Heart right ventricle (tissue), 16 donors: ENCODE results near the gene NEDD4L. TPM values are rescaled to one million over a fixed set of nuclear protein-coding genes. Genes with fewer than 3 reads are reported as not detected.

Experiments
- ATAC-seq, 8 donors: fragments of 200-7000 bp; cut with Tn5 transposase; one replicate each; pipeline ENCODE4 v1.9.1; 2020; ENCODE audit warnings: mild to moderate bottlenecking in 8 of 8, moderate library complexity in 8 of 8, moderate number of reproducible peaks in 1 of 8
- DNase-seq, 2 donors: peaks; one replicate each; pipeline ENCODE4 v3.0.0-alpha.2; 2020
- H3K27ac ChIP-seq, 10 donors: fragments of 200-600 bp; sonication (generic) in 2 of 10; one replicate each; pipeline versions ENCODE4 v1.5.0 to v1.8.0; 2020 to 2022; ENCODE audit warnings: mild to moderate bottlenecking in 3 of 10
- H3K27me3 ChIP-seq, 7 donors: fragments of 200-600 bp; one replicate each; pipeline ENCODE4 v1.8.0; 2021 to 2022; ENCODE audit warnings: mild to moderate bottlenecking in 2 of 7
- H3K36me3 ChIP-seq, 9 donors: fragments of 200-600 bp; sonication (generic) in 1 of 9; one replicate each; pipeline versions ENCODE4 v1.5.0 to v1.8.0; 2020 to 2022; ENCODE audit warnings: mild to moderate bottlenecking in 2 of 9
- H3K4me1 ChIP-seq, 9 donors: fragments of 200-600 bp; sonication (generic) in 1 of 9; one replicate each; pipeline versions ENCODE4 v1.5.0 to v1.8.0; 2020 to 2022; ENCODE audit warnings: mild to moderate bottlenecking in 4 of 9
- H3K4me3 ChIP-seq, 10 donors: fragments of 200-600 bp; sonication (generic) in 2 of 10; one replicate each; pipeline versions ENCODE4 v1.5.0 to v1.8.0; 2020 to 2022; ENCODE audit warnings: mild to moderate bottlenecking in 7 of 10, moderate library complexity in 2 of 10
- H3K9me3 ChIP-seq, 11 donors: fragments of 200-600 bp in 10 of 11; sonication (generic) in 2 of 11; one replicate each; pipeline versions ENCODE4 v1.5.0 to v1.8.0; 2013 to 2022; ENCODE audit warnings: mild to moderate bottlenecking in 2 of 11, control low read depth in 1 of 11, moderate library complexity in 1 of 11
- WGBS, 2 donors: extraction: QIAGEN DNeasy Blood & Tissue Kit; methylation state at CpG; one replicate each; pipeline ENCODE4 v1.1.7; 2013; ENCODE audit warnings: inconsistent platforms in 1 of 2; 5-methylcytosine and 5-hydroxymethylcytosine counted together
- intact Hi-C, 10 donors: fragments of 100-400 bp; cut with DNase I; formaldehyde crosslinking; loops; one replicate each; pipeline versions ENCODE4 v1.11.1 to v1.14.2; 2022
- polyA plus RNA-seq, 2 donors: library from polyadenylated mRNA; stranded (reverse); fragments of 200-250 nt; gene quantifications; one replicate each; pipeline ENCODE4 v1.2.3, GENCODE V29; 2013
- total RNA-seq, 10 donors: library from RNA; stranded (reverse); fragmentation: NEBNext Ultra II Directional in 3 of 10; extraction: Animal tissue kit (Norgen Biotek cat#: 25700) in 3 of 10; gene quantifications; one replicate each; pipeline versions ENCODE4 v1.2.1 to v1.2.4, GENCODE V29; 2021 to 2023
- TF ChIP-seq, protein P1 (sequence below), 9 donors: fragments of 200-600 bp; sonication (generic) in 2 of 9; IDR thresholded peaks; one replicate each; pipeline versions ENCODE4 v1.5.0 to v1.8.0; 2021 to 2022; ENCODE audit warnings: antibody characterized with exemption in 9 of 9, mild to moderate bottlenecking in 5 of 9, moderate library complexity in 1 of 9
- donor health status: Arrhythmogenic right ventricular cardiomyopathy.
- donor health status: ischemic (EF 13 %, LVEDD 7.1; RV severe dilation, severe dysfunction).
- donor health status: healthy with polysubstance abuse.
- donor health status: DM: no; HTN: yes; CAD: no.
- donor health status: DM: no; HTN: no; CAD: no.
- donor health status: ischemic (EF 25% LVEDD 6.9; RV normal size, moderate dysfunction).
- donor health status: ischemic (EF 25% LVEDD 5.7; RV mildly dilated, moderate dysfunction).
- donor health status: healthy.
- donor health status: DM: yes; HTN: yes; CAD: no.
- donor health status: Ischemic cardiomyopathy.
- donor health status: ischemic (EF 35%, LVEDD 5.7; RV mildly dilated, moderate dysfunction).
- donor health status: nonischemic (EF 11% LVEDD 7.7; RV severe dilation, severe dysfunction).
- donor health status: DM: yes; HTN: yes; CAD: no.
- donor health status: PGD.
- donor health status: ischemic (EF 29% LVEDD 5.4; RV normal size, mild dysfunction).
- donor health status: nonischemic (EF 23%, LVEDD 6.1; RV moderate dilation, normal function).

Gene NEDD4L
- total and polyA plus RNA-seq, 12 donors = 9.6 to 67.1 (median 49.4) TPM

DNA sequence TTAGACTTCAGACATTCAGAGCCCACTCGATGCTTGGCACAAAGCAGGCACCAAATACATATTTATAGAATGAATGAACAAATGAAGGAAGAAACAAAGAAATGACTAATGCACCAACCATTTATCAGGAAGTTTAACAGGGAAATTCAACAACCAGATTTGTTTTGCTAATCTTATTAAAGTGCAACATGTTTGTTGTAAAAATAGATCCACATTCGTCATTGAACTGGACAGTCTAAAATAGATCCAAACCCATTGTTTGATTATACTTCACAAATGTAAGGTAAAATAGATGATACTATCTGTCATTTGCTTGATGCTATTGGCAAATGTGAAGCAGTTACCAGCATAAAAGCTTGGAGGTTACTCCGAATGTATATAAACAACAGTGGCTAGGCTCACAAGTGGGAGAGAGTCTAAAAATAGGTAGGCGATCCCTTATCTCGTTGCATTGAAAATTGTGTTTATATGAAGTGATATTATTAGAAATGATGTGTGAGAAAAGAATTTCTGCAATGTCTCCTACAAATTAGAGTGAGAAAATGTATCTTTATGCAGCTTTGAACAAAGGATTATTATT lies 246.2 kb downstream of the NEDD4L start:
- intact Hi-C loops = loop anchor here in 1 of 10 donors (2.0 kb wide), 1 partner anchor 31 kb away; no protein-coding TSS in a partner anchor
- TF ChIP-seq, protein P1, sequence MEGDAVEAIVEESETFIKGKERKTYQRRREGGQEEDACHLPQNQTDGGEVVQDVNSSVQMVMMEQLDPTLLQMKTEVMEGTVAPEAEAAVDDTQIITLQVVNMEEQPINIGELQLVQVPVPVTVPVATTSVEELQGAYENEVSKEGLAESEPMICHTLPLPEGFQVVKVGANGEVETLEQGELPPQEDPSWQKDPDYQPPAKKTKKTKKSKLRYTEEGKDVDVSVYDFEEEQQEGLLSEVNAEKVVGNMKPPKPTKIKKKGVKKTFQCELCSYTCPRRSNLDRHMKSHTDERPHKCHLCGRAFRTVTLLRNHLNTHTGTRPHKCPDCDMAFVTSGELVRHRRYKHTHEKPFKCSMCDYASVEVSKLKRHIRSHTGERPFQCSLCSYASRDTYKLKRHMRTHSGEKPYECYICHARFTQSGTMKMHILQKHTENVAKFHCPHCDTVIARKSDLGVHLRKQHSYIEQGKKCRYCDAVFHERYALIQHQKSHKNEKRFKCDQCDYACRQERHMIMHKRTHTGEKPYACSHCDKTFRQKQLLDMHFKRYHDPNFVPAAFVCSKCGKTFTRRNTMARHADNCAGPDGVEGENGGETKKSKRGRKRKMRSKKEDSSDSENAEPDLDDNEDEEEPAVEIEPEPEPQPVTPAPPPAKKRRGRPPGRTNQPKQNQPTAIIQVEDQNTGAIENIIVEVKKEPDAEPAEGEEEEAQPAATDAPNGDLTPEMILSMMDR (IDR thresholded peaks at IDR 0.05) = no peak
- Histone ChIP-seq H3K4me1 (peaks cover 0 to 70% (median 43%) of the 10 kb centered on the region in 9 donors), H3K27me3 (no peaks in the 10 kb centered on the region), H3K4me3 (no peak overlapping the region), H3K9me3 (no peaks in the 10 kb centered on the region), H3K36me3 (no peaks in the 10 kb centered on the region), H3K27ac (peak overlapping the region; percentile 26 to 76 (median 54))
- no peak for DNase-seq
- peak in 4 of 8 donors; percentile 21 to 68 (median 56) for ATAC-seq
- 21 to 23% methylated on average over 5 of the region's 5 CpGs for WGBS, 2 donors

DNA sequence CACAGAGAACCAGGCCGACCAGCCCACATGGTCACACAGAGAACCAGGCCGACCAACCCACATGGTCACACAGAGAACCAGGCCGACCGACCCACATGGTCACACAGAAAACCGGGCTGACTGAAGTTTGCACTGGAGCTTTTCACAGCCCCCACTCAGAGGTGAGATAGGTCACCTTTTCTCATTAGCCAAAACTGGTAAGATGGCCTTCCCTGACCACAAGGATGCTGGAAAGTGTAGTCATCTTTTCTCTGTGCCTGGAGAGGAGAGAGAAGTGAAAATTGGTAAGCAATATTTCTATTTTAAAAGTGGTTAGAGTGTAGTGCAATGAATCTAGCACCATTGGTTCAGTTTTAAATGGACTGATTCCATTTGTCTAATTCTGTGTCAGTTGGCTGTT lies 247.1 kb downstream of the NEDD4L start:
- Histone ChIP-seq H3K27ac (peak overlapping the region in 8 of 10 donors; percentile 19 to 76 (median 64)), H3K4me1 (peaks cover 0 to 67% (median 37%) of the 10 kb centered on the region in 9 donors), H3K9me3 (no peaks in the 10 kb centered on the region), H3K36me3 (no peaks in the 10 kb centered on the region), H3K27me3 (no peaks in the 10 kb centered on the region), H3K4me3 (no peak overlapping the region)
- 94 to 95% methylated on average over 5 of the region's 5 CpGs for WGBS, 2 donors
- DNase-seq (no peak), ATAC-seq (no peak)
- intact Hi-C loops = loop anchor here in 1 of 10 donors (2.0 kb wide), 1 partner anchor 30 kb away; no protein-coding TSS in a partner anchor
- TF ChIP-seq, protein P1 (IDR thresholded peaks at IDR 0.05) = no peak

- 61 to 74% methylated on average over 2 of the region's 2 CpGs for WGBS, 2 donors
- H3K27me3 ChIP-seq = no peaks in the 10 kb centered on the region
- TF ChIP-seq, protein P1 (IDR thresholded peaks at IDR 0.05) = no peak
- H3K36me3 ChIP-seq = no peaks in the 10 kb centered on the region
- no peaks in the 10 kb centered on the region for H3K9me3 ChIP-seq
- peaks cover 0 to 58% (median 35%) of the 10 kb centered on the region in 9 donors for H3K4me1 ChIP-seq
- H3K27ac ChIP-seq = peak overlapping the region in 5 of 10 donors; percentile 43 to 76 (median 71)
- DNase-seq = no peak
- no peak for ATAC-seq
- H3K4me3 ChIP-seq = no peak overlapping the region
- intact Hi-C loops = no loop called here
Observed at GRCh38 chr18:58292638-58293037, 248.6 kb downstream of the NEDD4L start.

GRCh38 chr18:58297198-58297597 lies 253.2 kb downstream of the NEDD4L start:
- intact Hi-C loops = no loop called here
- Histone ChIP-seq H3K9me3 (no peaks in the 10 kb centered on the region), H3K27me3 (no peaks in the 10 kb centered on the region), H3K4me3 (no peak overlapping the region), H3K27ac (peak overlapping the region in 4 of 10 donors; percentile 46 to 64 (median 54)), H3K4me1 (peaks cover 0 to 48% (median 33%) of the 10 kb centered on the region in 9 donors), H3K36me3 (no peaks in the 10 kb centered on the region)
- 56 to 69% methylated on average over 4 of the region's 4 CpGs for WGBS, 2 donors
- DNase-seq (no peak), ATAC-seq (peak in 3 of 8 donors; percentile 37 to 48 (median 46))
- TF ChIP-seq, protein P1 (IDR thresholded peaks at IDR 0.05) = no peak
